ENCODE results near the gene MYEOV.

Gene MYEOV

DNA sequence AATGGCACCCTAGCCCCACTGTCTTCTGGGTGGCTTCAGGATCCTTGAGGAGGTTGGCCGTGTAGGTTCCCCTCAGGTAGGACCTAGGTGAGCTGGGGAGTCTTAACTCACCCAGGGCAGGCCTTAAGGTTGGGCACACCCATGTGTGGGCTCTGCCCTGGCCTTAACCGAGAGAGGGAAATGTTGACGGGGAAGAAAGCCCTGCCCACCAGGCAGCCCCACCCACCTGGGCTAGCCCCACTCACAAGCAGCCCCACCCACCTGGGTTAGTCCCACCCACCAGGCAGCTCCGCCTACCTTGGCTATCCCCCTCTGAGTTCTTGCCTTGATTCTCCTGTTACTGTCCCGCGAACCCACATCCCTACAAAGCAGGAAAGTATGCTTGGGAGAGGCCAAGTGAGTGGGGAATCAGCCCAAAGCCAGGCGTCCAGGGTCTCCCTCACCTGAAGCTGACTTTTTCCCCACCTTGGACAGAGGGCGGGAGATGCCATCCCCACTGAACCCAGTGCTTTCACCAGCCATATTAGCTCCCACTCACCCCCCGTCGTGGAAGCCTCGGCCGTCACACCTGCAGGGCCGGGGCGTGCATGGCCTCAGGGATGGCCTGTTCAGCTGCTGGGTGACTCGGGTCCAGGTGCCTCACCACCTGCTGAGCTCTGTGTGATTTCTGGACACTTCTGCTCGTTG is at the start of gene MYEOV:
Gene MYEOV (plus strand): TSS at position 337 of the 687 bp plus-strand sequence. CDS start 1,200 bp downstream, outside the sequence.
- peak; percentile 78 for DNase-seq

DNA sequence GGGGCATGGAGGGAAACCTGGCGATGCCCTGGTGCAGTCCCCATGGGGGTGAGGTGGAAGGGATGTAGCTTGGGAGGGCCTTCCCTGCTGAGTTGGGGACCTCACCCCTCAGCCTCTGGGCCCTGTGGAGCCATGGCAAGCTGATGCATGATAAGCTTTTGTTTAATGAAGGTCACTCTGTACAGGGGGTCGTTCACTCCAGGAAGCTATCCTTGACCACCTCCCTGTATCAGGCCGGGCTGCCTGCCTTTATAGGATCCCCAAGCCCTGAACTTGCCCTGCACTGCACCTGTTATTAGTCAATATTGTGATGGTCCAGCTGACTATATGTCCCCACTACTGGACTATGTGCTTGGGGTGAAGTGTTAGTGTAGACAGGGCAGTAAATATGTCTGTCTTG is 49.7 kb upstream of the MYEOV start:
- DNase-seq, result no peak

DNA sequence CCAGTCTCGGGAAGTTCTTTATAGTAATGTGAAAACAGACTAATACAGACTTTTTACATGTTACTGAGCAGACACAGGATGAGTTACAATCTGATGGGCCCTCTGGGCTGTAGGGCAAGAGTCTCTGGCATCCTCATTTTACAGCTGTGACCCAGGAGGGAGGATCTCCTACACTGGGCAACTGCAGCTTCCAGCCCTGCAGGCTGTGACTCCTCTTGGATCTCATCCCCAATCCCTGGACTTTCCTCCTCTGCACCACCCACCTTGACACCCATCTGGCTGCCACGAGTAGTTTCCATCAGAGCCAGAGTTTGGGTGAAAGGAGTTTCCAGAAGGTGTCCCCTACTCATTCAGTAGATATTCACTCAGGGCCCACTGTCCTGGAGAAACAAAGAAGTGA is 48.9 kb upstream of the MYEOV start:
- DNase-seq, result no peak

DNA sequence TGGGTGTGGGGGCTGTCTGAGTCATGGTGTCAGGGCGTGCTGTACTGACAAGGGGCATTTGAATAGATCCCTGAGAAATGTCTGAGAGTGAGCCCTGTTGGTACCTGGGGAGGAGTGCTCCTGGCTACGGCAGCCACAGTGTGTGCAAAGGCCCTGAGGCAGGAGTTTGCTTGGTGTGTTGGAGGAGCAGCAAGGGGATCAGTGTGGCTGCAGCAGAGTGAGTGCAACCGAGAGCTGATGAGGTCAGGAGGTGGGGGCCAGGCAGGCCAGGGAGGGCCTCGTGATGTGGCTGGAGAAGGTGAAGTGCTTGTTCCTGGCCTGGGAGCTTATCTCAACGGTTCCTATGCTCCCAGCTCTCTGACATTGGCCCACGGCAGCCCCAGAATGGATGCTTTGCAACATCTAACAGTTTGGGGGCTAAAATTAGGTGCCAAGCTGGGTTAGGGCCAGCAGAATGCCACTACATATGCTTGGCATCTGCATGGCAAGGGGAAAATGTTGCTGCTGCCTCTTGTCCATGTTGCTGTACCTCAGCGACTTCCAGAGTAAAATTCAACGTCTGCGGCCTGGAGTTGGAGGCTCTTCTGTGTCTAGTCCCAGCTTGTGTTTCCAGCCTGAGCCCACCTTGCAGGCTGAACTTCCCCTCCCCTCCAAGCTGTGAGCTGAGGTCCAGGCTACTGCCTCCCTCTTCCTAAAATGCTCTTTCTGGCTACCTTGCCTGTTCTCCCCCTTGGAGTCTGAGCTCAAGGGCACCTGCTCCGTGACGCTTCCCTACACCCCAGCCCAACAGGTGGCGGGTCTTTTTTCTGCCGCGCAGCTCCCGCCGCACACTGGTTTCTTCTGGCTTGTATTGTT is 48.2 kb upstream of the MYEOV start:
- DNase-seq, result no peak

DNA sequence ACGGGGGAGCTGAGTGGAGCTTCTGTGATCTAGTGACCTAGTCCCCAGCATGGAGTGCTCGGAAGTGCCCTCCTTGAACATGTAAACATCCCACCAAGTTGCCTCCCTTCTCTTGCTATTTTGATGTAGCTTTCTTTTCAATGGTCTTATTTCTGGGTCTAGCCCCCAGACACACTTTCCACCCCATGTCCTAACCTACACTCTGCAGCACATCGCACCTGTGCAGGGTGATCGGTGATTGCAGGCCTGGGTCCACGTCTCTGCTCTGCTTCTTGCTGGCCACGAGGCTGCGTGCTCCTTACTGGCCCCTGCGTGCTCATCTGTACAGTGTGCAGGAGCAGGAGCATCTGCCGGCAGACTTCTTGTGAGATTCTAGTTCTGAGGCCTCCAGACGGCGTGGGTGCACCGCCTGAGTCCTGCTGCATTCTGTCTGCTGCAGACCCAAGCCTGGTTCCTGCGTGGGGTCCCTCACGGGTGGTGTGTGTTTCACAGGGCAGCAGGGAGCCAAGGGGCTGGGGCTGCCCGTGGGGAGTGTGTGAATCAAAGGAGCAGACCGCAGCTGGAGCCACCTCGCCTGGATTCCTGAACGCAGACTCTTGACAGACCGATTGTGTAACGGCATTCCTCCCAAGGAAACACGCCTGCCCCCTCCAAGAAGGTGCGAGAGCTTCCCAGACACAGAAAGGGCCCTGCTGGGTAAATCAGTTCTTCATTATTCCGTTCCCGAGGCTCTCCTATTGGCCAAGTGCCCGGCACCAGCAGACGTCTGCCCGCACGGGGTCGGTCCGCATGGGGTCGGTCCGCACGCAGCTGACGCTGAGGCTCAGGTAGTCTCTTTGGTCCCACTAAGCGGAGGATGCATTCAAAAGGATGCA is 44.4 kb upstream of the MYEOV start:
- no peak for DNase-seq

DNA sequence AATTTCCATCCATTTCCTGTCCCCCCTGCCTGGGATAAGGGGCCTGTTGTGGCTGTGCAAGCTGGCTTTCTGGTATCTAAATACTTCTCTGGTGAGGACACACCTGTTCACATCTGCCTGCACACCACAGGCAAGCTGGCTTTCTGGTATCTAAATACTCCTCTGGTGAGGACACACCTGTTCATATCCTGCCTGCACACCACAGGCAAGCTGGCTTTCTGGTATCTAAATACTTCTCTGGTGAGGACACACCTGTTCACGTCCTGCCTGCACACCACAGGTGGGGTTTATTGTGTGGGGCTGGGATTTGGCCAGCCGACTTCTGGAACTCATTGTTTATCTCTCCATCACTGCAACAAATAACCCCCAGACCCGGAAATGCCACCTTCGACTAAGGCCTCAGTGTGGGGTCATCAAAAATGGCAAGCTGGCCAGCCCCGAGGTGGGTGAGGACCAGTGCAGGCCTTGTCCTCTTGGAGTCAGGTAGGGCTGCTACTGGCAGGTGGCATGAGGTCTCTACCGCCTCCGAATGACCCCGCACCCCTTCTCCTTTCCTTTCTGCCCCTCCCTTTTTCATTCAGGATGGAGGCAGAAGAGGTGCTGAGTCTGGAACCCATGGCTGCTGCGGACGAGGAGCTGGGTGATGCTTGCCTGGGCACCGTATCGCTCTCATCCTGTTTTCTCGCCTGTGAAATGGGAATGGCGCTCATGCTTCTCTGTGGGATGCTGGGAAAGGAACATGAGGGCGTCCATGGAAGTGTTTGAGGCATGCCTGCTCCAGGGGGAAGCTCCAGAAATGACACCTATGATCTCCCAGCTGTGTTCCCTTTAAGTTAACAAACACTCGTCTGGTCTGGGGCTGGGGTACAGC is 43.5 kb upstream of the MYEOV start:
- DNase-seq, result no peak

DNA sequence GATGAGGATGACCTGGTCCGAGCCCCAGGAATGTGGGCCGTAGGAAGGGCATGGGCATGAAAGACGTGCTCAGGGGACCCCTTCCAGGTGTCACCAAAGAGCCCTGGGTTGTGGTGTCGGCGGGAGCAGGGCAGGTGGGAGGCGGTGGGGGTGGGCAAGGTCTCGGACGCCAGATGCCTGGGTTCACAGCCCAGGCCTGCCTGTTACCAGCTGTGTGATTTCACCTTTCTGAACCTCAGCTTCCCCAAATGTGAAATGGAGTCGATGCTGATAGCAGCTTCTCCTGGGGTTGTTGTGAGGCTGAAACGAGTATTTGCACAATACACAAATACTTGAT is 42.9 kb upstream of the MYEOV start:
- no peak for DNase-seq

DNA sequence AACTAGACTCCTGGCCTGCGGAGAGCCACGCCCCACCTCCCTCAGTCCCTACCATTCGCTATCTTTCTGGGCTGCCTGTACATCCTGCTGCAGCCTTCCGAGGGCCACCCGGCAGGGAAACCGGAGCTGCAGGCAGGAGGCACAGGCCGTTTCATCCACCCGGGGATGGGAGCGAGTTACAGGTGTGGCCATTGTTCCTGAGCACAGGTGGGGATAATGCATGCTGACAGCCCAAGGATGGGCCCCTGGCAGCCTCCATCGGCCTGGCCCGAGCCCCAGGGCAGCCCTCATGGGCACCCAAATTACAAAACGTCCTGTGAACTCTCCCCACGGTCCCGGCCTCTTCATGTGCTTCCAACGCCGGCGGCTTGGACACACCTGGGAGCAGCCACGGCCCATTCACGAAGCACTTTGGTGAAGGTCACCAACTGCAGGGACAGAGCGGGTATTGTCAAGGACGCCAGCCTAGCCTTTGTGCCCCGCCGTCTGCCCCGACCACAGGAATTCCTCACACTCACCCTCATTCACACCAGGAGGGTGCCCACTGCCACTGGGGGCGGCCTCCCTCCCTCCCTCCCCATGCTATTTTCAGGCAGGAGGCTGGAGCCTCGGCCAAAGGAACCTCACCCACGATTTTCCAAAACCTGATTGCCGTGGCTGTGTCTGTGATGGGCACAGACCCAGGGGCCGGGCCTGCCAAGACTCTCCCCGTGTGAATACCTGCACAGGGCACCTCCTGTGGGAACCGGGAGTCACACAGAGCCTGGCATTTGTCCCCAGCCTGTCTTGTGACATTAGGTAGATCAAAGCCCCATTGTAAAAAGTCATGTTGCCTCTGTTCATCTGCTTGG is 42.1 kb upstream of the MYEOV start:
- no peak for DNase-seq

DNA sequence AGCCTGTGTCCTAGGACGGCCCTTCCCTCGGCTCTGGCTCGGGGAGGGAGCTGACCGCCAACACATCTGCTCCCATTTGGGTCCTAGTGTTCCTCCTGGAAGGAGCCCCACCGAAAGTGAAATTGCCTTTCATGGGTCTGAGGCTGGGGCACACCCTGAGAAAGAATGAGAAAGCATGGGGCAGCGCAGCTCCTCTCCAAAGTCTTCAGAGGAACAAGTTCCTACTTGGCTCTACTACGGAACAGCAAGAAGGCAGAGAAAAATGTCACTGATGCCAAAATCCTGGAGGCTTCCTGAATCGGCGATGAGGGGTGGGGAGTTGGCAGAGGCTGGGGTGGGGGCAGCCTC is 41.5 kb upstream of the MYEOV start:
- no peak for DNase-seq

DNA sequence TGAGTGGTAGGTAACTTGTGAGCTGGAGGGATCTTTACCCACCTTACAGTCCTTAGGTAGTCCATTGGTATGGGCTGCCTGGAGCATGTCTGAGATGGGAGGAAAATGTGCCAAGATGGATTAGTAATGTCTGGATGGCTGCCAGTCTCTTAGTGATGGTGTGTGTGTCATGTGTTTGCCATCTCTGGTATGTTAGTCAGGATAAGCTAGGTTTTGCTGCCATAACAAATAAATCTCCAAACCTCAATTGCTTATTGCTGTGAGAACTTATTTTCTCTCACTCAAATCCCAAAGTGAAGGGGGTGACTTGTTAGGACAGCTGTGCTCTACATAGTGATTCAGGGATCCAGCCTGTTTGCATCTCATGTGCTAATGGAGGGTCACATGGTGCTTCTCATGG is 40.9 kb upstream of the MYEOV start:
- DNase-seq, result no peak

DNA sequence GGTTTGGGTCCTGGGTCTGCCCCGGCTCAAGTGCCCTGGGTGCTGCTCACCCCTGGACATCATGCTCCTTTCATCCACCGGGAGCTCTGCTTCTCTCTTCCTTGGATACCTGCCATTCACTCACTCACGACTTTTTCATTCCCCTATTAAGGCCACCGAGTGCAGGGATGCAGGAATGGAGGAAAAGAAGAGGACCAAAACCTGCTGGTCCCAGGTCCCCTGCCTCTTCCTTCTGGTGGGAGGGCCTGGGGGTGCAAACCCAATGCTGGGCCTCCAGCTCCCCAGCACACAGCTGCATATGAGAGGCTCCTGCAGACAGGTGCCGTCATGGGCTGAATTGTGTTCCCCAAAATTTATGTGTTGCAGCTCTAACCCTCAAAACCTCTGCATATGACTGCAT is 36.8 kb upstream of the MYEOV start:
- DNase-seq, result no peak

DNA sequence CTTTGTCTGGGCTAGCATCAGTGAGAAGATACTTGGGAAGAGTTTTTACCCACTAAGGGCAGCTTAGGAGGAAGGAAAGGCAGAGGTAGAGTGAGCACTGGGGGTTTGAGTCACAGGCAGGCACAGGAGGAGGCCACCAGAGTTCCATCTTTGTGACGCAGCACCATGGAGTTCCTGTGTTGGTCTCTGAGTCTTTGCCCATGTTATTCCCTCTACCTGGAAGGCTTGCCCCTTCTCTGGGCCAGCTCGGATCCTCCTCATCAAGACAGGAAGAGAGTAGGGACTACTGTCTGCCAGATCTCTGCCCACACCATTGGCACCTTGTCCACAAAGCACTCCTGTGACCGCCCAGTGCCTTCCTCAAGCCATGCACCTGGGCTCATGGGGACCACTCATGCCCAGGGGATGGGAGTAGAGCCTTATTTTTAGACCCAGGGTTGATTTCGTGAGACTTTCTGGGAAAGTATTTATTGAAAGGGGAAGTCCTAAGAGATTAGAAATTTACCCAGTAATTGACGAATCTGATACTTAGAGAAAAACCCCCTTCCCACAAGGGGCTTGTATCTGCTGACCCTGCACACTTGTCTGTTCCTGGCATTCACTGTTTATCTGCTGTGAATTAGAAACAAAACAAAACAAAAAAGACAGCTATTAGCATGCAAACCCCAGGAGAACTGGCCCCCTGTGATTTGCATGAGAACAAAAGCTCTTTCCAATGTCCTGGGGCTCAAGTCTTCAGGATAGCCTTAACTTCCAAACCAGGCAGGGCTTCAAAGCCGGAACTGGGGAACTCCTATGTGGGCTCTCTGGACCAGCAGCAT is 35.9 kb upstream of the MYEOV start:
- DNase-seq, result no peak

DNA sequence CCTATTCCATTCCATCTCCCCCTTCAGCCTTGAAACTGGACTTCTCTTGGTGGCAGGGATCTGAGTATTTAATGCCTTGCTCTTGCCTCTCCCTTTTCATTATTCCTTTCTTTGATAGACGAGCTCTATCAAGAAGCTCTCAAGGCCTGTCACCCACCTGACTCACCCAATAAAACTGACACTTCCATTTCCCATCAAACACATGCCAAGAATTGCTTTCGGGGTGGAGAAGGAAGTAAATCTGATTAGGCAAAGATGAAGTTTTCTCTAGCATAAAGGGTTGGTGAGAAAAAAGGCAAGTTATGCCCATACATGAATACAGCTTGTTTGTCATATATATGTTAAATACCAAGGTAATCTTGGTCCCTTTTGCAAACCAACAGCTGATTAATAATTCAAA is 34.9 kb upstream of the MYEOV start:
- DNase-seq, result no peak

DNA sequence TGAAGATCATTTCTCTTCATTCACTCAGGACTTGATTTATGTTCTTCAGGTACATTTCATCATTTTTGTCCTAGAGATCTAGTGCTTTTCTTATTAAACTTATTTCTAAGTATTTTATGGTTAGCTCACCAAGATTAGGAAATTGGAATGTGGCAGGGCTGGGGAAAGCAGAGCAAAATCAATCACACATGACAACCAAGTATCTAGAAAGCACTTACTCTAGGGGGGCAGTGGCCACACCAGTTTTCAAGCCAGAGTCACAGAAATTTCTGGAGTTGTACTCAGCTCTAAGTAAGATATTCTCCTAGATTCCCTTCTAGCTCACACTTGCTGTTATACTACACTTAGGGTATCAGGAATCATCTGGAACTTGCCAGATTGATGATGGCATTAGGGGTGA is 33.3 kb upstream of the MYEOV start:
- no peak for DNase-seq

DNA sequence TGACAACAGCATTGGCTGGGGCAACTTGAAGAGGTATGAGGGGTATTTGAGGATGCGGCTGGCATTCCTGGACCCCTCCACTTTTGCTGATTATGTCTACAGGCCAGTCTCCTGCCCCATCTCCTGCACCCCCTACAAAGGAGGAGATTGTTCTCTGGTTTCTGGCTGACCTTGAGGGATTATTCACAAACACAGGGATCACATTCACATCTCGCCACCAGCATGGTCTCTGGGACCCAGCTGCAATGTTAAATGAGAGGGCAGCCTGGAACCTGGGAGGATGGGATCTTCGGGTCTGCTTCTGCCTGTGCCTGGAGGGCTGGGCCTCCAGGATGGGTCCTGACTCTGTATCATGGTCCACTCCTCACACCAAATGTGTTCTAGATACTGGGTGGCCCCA is 32.8 kb upstream of the MYEOV start:
- no peak for DNase-seq

DNA sequence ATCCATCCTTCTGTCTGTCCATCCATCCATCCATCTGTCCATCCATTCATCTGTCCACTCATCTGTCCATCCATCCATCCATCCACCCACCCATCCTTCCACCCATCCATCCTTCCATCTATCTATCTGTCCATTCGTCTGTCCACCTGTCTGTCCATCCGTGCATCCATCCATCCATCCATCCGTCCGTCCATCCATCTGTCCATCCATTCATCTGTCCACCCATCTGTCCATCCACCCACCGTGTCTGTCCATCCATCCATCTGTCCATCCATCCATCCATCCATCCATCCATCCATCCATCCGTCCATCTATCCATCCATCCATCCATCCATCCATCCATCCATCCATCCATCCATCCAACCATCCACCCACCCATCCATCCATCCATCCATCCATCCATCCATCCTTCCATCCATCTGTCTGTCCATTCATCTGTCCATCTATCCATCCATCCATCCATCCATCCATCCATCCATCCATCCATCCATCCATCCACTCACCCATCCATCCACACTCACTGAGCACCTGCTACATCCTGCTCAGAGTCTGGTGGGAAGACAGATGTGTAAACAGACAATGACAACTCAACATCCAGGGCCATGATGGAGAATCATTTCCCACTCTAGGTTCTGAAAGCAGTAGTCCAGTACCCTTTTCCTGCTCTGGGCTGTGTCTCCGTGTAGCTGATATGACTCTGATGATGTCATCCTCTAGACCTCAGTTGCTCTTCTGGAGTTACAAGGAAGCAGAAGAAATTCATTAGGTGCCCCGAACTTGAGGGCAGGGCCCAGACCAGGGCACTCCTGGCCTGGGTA is 30.8 kb upstream of the MYEOV start:
- no peak for DNase-seq

DNA sequence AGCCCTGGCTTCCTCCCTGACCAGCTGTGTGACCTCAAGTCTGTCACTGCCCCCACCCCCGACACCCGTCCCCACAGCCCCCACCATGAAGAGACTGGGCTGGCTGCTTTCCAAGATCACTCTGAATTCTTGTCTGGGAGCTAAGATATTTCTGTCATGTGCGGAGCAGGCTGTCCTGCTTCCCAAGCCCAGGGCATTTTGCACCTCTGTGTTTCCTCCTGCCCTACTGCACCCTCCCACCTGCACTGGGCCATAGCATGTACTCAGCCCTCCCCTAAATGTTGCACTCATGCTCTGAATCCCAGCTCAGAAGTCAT is 30.3 kb upstream of the MYEOV start:
- no peak for DNase-seq

DNA sequence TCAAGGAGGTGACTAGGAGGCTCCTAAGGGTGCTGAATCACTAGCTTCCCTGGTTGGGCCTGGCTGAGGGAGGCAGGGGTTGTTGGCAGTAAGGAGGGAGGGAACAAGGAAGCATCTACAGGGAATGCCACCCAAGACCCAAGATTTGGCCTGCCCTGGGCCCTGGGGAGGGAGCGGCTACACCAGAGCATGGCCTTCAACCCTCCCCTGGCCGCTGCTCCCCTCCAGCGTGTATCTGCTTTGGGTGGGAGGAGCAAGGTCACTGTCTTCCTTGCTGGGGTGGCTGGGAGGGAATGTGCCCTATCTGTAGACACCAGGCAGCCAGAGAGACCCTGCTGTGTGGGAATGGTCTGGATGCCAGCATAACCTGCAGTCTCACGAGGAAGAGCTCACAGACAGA is 29.5 kb upstream of the MYEOV start:
- DNase-seq, result no peak

DNA sequence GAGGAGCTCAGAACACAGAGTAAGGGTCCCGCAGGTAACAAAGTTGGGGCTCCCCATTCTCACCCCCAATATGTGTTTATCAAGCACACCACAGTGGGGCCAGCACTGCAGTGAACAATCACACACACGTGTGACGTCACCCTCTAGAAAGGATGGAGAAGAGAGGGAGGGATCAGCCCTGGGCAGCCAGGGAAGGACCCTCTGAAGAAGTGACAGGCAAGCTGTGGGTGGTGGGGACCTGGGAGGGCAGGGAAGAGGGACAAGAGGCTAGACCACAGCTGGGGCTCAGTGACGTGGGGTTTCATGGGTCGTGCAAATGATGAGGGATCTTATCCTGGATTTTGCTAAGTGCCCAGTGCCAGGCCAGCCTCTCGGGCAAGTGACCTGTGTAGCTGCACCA is 28.7 kb upstream of the MYEOV start:
- DNase-seq, result no peak

DNA sequence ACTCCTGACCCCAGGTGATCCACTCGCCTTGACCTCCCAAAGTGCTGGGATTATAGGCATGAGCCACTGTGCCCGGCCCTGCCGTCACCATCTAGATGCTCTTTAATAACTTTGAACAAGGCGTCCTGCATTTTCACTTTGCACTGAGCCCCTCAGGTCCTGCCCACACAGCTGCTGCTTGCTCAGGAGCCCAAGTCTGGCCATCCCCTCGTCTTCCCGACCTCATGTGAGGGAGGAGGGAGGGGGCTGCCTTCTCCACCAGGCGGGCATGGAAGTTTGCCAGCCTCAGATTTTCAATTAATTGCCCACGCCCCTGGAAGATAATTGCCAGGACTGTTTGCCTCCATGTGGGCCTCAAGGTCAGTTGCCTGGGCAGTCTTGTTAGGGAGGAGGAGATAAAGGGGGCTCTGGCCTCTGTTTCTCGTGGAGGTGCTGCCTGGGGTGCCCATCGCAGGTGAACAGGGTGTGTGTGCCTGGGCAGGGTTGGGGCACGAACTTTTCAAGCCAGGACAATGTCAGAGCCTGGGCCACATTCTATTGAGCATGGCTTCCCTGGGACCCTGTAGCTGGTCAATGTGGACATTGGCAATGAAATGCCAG is 27.9 kb upstream of the MYEOV start:
- no peak for DNase-seq
